Upper lobe of right lung (tissue), 1 donor: ENCODE measurements around the gene HID1. TPM values are rescaled to one million over a fixed set of nuclear protein-coding genes. Genes with fewer than 3 reads are reported as not detected.

Source experiments
- ATAC-seq: fragments of 200-7000 bp; cut with Tn5 transposase; one replicate; pipeline ENCODE4 v1.9.1; 2020; ENCODE audit warnings: mild to moderate bottlenecking, moderate library complexity
- DNase-seq: peaks from one replicate; pipeline ENCODE4 v3.0.0-alpha.2; 2020
- H3K27ac ChIP-seq: fragments of 200-600 bp; one replicate; pipeline ENCODE4 v1.8.0; 2022
- H3K27me3 ChIP-seq: fragments of 200-600 bp; one replicate; pipeline ENCODE4 v1.8.0; 2022; ENCODE audit warnings: mild to moderate bottlenecking
- H3K36me3 ChIP-seq: fragments of 200-600 bp; one replicate; pipeline ENCODE4 v1.8.0; 2022
- H3K4me1 ChIP-seq: fragments of 200-600 bp; one replicate; pipeline ENCODE4 v1.8.0; 2022
- H3K4me3 ChIP-seq: fragments of 200-600 bp; one replicate; pipeline ENCODE4 v1.8.0; 2022; ENCODE audit warnings: mild to moderate bottlenecking
- H3K9me3 ChIP-seq: fragments of 200-600 bp; one replicate; pipeline ENCODE4 v1.8.0; 2022
- intact Hi-C: fragments of 100-400 bp; cut with DNase I; formaldehyde crosslinking; loops from one replicate; pipeline ENCODE4 v1.11.0; 2022
- total RNA-seq: library from RNA; stranded (reverse); fragmentation: NEBNext Ultra II Directional; extraction: Animal tissue kit (Norgen Biotek cat#: 25700); gene quantifications from one replicate; pipeline ENCODE4 v1.2.1, GENCODE V29; 2021
- TF ChIP-seq, protein P1 (sequence below): fragments of 200-600 bp; IDR thresholded peaks from one replicate; pipeline ENCODE4 v1.8.0; 2022; ENCODE audit warnings: antibody characterized with exemption
- donor health status: DM: no; HTN: yes; CAD: no; lungs with severe emphysema.

Gene HID1
- total RNA-seq, 1 donor from 2014 or later, result 33.5 TPM

DNA sequence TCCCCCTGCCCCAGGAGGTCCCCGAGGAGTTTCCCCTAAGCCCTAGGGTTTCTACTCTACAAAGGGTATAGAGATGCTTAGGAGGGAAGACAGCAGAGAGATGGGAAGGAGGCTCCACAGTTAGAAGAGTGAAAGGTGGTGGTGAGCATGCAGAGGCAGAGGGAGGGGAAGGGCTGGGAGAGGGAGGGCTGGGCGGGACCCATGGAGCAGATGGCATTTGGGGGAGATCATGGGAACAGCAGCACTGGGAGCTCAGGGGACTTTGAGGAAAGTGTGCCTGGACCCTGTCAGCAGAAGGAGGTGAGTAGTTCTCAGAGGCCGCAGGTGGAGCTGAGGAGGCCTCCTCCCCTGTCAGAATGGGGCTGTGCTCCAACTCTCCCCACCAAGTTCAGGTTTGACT, 37.5 kb downstream of the HID1 start:
- no peak for DNase-seq
- no peak overlapping the region for H3K27ac ChIP-seq
- H3K9me3 ChIP-seq, result no peaks in the 10 kb centered on the region
- intact Hi-C loops, result no loop called here
- no peaks in the 10 kb centered on the region for H3K4me1 ChIP-seq
- no peak for ATAC-seq
- H3K27me3 ChIP-seq, result peaks cover 58% of the 10 kb centered on the region
- TF ChIP-seq, protein P1, sequence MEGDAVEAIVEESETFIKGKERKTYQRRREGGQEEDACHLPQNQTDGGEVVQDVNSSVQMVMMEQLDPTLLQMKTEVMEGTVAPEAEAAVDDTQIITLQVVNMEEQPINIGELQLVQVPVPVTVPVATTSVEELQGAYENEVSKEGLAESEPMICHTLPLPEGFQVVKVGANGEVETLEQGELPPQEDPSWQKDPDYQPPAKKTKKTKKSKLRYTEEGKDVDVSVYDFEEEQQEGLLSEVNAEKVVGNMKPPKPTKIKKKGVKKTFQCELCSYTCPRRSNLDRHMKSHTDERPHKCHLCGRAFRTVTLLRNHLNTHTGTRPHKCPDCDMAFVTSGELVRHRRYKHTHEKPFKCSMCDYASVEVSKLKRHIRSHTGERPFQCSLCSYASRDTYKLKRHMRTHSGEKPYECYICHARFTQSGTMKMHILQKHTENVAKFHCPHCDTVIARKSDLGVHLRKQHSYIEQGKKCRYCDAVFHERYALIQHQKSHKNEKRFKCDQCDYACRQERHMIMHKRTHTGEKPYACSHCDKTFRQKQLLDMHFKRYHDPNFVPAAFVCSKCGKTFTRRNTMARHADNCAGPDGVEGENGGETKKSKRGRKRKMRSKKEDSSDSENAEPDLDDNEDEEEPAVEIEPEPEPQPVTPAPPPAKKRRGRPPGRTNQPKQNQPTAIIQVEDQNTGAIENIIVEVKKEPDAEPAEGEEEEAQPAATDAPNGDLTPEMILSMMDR, result no peak
- no peaks in the 10 kb centered on the region for H3K36me3 ChIP-seq
- no peak overlapping the region for H3K4me3 ChIP-seq

DNA sequence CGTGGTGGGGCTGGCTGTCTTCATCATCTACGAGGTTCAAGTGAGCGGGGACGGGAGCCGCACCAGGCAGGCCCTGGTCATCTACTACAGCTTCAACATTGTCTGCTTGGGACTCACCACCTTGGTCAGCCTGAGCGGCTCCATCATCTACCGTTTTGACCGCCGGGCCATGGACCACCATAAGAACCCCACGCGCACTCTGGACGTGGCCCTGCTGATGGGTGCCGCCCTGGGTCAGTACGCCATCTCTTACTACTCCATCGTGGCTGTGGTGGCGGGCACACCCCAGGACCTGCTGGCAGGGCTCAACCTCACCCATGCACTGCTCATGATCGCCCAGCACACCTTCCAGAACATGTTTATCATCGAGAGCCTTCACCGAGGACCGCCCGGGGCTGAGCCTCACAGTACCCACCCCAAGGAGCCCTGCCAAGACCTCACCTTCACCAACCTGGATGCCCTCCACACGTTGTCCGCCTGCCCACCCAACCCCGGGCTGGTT, 42.0 kb downstream of the HID1 start:
- ATAC-seq (peak; percentile 20), DNase-seq (no peak)
- Histone ChIP-seq H3K4me1 (no peaks in the 10 kb centered on the region), H3K4me3 (no peak overlapping the region), H3K27me3 (peaks cover 46% of the 10 kb centered on the region), H3K27ac (no peak overlapping the region), H3K9me3 (no peaks in the 10 kb centered on the region), H3K36me3 (no peaks in the 10 kb centered on the region)
- TF ChIP-seq, protein P1, result no peak
- intact Hi-C loops, result no loop called here

DNA sequence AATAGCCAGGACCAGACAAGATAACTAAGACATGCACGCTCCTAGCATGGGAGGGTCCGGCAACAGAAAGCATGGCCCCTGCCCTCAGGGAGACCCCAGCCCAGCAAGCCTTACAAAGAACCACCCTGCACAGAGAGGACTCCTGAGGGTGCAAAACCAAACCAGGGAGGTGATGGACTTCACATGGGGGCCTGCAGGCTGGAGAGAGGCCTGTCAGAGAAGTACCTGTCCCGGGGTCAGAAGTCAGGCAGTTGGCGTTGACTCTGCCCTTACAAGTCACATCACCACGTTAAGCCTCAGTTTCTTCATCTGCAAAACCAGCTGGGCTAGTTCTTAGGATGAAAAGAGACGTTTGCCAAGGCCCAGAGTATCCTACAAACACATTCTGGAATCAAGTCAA, 43.8 kb downstream of the HID1 start:
- Histone ChIP-seq H3K27ac (no peak overlapping the region), H3K9me3 (no peaks in the 10 kb centered on the region), H3K4me3 (no peak overlapping the region), H3K27me3 (peaks cover 50% of the 10 kb centered on the region), H3K4me1 (peaks cover 10% of the 10 kb centered on the region), H3K36me3 (no peaks in the 10 kb centered on the region)
- ATAC-seq (no peak), DNase-seq (no peak)
- TF ChIP-seq, protein P1, result no peak
- intact Hi-C loops, result no loop called here

DNA sequence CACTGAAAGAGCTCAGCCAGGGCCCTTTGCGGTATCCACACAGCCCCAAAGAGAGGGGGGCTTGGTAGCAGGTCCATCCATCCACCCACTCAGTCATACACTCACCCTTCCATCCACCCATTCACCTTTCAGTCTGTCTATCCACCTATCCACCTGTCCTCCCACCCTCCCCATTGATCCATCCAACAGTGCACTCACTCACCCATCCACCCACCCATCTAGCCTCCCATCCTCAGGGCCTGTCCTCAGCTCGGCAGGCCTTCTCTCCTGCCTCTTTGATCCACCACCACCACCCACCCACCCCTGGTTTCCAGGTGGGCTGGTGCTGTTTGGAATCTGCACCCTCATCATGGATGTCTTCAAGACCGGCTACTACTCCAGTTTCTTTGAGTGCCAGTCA, 47.3 kb downstream of the HID1 start:
- DNase-seq (no peak), ATAC-seq (no peak)
- Histone ChIP-seq H3K9me3 (no peaks in the 10 kb centered on the region), H3K36me3 (no peaks in the 10 kb centered on the region), H3K4me1 (peaks cover 20% of the 10 kb centered on the region), H3K27ac (no peak overlapping the region), H3K27me3 (peaks cover 72% of the 10 kb centered on the region), H3K4me3 (no peak overlapping the region)
- TF ChIP-seq, protein P1, result no peak
- intact Hi-C loops, result no loop called here

DNA sequence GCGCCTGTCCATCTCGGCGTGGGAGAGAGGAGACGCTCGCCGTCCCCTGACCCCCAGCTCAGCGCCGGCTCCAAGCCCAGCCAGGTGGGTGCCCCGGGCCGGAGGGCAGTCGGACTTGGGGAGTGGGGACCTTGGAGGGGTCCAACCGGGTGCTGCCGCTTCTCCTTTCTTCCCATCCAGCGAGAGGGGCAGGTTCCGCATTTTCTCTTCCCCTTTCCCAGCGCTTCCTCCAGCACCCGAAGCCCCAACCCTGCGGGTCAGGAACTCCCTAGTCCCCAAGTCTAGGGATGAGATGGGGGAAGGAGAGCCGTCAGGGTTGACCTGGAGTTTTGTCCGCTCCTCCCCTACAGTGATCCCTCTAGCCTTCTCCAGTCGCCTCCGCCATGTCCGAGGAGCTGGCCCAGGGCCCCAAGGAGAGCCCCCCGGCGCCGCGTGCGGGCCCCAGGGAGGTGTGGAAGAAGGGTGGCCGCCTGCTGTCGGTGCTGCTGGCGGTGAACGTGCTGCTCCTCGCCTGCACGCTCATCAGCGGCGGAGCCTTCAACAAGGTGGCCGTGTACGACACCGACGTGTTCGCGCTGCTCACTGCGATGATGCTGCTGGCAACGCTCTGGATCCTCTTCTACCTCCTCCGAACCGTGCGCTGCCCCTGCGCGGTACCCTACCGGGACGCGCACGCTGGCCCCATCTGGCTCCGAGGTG, 48.2 kb downstream of the HID1 start, which contains the start of gene OTOP2:
Gene OTOP2, plus strand, starts transcription at position 24 of the 699 bp plus-strand sequence. Its CDS starts 360 bp downstream, at position 384.
- Histone ChIP-seq H3K4me1 (peaks cover 20% of the 10 kb centered on the region), H3K9me3 (no peaks in the 10 kb centered on the region), H3K27ac (no peak within 1 kb of the TSS), H3K27me3 (peaks cover 81% of the 10 kb centered on the region), H3K36me3 (no peaks in the 10 kb centered on the region), H3K4me3 (peak within 1 kb of the TSS; percentile 38)
- peak; percentile 71 for DNase-seq
- ATAC-seq, result peak; percentile 55
- TF ChIP-seq, protein P1, result no peak
- intact Hi-C loops, result no loop called here
